NCI-H146 treated with DMSO at 0.1 percent for 48 hours (cell line): ENCODE data around the gene C2CD3.
"Not testable (repeated sequence)": the region's sequence is repeated elsewhere in the genome, so short reads cannot be mapped to it uniquely, and the experiment has no call there.

Source experiments
- DNase-seq: peaks from one replicate; lab custom pipeline; 2025; ENCODE audit not compliant: unreplicated experiment; lab: John Stamatoyannopoulos, UW

Gene C2CD3

DNA sequence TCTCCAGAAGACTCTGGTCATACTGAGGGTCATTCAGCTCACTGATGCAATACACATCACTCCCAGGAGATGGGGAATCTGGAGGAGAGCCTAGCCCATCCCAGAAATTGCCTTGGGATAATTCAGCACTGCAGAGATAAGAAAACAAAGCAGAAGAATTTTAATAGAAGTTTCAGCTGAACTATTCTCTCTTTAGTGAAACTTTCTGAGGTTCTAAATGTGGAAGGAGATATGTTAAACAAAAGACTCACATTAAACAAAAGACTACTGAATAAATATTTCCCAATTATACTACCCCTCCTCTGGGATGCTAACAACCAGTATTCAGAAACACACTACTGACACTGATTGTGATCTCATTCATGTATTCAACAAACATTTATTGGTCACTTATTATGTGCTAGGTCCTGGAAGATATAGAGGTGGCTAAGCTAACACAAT lies 47.8 kb downstream of the C2CD3 start:
- no peak for DNase-seq

DNA sequence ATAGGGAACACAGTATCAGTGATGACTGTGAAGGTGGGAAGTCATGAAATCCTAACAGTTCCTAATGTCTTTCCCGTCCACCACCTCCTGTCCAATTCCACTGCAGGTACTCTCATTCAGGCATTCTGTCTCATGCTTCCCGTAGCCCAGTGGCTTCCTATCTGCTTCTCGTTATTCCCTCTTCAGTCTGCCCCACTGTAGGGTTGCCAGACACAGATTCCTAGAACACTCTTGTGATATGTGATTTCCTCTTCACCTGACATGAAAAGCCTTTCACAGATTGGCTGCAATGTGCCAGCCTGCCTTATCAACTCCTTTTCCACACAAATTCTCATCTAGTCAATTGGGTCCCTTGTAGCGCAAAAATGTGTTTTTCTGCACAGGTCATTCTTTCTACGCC lies 49.0 kb downstream of the C2CD3 start:
- DNase-seq, result no peak

DNA sequence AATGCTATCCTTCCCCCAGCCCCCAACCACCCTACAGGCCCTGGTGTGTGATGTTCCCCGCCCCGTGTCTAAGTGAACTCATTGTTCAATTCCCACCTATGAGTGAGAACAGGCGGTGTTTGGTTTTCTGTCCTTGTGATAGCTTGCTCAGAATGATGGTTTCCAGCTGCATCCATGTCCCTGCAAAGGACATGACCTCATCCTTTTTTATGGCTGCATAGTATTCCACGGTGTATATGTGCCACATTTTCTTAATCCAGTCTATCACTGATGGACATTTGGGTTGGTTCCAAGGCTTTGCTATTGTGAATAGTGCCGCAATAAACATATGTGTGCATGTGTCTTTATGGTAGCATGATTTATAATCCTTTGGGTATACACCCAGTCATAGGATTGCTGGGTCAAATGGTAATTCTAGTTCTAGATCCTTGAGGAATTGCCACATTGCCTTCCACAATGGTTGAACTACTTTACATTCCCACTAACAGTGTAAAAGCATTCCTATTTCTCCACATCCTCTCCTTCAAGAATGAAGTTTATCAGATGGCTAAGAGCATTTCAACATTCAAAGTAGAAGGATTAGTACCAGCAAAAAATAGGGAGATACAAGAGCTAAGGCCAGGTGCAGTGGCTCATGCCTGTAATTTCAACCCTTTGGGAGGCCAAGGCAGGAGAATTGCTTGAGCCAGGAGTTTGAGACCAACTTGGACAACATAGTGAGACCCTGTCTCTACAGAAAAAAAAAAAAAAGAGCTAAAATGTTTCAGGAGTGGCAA lies 50.4 kb downstream of the C2CD3 start:
- not testable (repeated sequence) for DNase-seq

DNA sequence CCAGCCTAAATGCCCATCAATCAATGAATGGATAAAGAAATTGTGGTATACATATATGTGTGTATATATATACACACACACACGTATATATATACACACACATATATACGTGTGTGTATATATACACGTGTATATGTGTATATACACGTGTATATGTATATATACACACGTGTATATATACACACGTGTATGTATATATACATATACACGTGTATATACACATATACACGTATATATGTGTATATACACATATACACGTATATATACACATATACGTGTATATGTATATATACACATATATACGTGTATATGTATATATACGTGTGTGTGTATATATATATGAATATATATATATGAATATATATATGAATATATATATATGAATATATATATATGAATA lies 54.1 kb downstream of the C2CD3 start:
- DNase-seq, result no peak

DNA sequence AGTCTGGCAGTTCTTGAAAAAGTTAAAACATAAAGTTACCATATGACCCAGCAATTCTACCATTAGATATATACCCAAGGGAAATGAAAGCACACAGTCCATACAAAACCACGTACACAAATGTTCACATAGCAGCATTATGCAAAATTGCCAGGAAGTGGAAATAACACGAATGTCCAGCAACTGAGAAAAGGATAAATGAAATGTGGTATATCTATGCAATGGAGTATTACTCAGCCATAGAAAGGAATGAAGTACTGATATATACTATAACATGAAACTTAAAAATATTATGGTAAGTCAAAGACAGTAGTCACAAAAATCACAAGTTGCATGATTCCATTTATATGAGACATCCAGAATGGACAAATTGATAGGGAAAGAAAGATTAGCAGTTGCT lies 57.9 kb downstream of the C2CD3 start:
- no peak for DNase-seq

DNA sequence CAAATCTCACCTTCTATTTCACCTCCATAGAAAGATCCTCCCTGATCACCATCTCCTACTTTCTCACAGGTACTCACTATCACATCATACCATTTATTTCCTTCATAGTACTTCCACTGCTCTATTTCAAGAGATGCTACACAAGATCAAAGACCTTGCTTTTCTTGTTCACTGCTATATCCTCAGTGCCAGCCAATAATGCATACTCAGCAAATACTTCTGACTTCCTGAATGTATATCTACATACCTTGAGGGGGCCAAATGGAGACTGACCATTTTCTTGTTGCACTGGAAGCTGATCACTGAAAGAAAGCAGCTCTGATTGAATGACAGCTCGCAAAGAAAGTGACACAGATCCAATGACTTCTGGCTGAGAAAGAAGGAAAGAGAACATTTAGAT lies 64.7 kb downstream of the C2CD3 start:
- no peak for DNase-seq

DNA sequence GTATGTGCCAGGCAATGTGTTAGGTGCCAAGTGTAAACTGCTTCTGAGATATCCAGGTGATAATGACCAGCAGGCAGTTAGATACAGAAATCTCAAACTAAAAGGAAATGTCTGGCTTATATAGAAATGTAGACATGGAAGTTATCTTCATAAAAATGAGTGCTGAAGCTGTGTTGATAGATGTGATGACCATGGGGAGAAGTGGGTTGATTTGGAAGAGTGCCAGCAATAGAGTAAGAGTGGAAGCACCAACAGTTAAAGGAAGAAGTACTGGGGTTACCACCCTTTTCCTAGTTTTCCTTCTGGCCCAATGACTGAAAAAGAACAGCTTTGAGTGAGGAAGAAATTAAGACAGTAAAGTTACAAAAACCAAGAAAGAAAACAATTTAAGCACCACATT lies 68.5 kb downstream of the C2CD3 start:
- no peak for DNase-seq

DNA sequence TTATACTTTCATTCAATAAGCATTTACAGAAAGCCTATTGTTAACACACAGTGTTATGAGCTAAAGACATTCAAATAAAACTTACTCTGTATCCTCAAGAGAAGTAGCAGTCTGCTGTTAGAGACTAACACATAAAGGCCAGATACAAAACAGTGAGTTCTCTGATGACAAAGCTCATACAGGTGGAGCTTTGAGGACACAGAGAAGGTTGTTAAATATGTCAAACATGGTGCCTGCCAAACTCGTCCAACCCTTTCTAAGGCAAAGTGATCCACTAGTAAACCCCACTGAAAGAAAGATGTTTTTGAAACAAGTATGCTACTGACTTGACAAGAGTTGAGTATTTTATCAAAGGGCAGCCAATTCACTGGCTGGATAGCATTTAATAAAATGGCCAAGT lies 70.1 kb downstream of the C2CD3 start:
- DNase-seq, result no peak

DNA sequence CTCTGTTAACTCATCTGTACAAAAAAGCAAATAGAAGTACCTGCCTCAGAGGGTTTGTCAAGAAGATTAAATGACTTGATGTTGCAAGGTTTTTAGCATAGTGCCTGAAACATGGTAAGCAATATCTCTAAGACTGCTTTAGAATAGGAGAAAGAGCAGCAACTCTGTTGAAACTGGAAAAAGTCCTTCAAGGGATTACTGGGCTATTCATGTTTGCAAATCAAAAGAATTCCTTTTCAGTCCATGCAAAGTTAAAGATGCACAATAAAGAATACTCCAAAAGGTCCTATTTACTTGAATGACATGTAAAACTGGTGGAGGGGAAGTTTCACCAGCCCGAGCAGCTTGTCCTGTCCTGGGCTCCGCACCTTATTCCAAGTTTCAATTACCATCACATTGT lies 70.6 kb downstream of the C2CD3 start:
- no peak for DNase-seq

DNA sequence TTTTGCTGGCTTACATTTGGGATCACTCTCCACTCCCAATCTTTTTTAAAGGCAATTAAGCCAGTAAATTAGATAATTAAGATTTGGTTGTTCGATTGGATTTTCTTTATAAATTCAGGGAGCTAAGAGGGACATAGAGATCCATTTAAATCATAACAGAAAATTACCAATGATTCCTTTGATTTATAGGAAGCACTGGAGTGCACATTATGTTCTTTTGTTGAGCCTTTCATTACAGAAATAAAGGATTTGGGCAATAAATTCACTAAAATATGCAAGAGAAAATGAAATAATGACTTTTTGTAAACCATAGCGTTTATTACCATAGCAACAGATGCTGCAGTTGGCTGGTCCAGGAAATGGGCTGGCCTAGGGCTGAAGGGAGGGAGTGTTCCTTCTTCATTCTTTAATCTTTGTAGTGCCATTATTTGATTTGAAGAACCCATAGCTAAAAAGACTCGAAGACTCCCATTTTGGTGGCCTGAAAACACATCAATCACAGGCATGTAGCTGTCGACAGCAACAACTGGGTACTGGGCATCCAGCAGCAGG lies 73.0 kb downstream of the C2CD3 start:
- no peak for DNase-seq

DNA sequence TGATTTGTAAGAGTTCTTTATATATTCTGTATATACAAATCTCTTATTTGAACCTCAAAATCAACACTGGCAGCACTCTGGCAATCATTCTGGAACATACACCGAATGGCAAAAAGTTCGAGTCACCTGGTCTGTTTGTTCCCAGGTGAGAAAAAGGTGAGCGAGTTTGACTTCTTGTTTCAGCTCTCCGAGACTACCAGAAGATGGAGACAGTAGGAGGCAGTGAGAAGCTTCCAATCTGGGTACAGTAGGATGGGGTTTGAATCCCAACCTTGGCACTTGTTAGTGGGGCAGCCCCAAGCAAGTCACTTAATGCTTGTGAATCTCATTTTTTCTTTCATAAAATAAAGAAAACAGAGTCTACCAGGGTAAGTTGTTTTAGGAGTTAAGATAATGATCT lies 76.4 kb downstream of the C2CD3 start:
- no peak for DNase-seq

DNA sequence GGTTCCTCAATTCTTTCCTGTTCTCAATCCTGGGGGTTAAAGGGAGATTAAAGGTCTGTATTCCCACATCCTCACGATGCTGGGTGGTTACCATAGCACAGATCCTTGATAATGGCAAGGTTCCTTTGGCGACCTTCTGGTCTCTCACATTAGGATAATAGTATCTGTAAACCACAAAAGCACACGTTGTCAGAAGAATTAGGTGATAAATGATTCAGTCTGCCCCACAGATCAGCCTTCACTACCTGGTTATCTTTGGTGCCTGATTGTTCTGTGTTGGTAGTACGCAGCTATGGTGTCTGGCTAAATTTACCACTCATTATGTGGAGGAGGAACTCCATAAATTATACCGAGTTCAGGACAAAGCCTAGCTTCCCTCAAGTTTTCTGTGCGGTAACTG lies 78.4 kb downstream of the C2CD3 start:
- no peak for DNase-seq

DNA sequence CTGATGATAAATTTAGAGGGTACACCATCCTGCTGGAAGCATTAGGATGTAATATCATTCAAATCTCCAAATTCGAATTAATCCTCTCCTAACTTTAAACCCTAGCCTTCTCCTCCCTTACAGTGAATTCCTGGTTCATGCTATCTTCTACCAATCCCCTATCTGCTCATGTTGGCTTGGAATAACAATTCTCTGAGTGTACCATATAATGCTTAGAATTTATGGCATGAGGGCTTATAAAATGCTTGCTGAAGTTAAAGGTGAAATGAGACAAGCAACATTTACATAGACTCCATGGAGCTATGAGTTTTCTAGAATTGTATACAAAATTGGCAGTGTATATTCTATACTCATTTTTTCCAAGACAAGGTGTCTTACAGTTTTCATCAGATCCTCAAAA lies 79.3 kb downstream of the C2CD3 start:
- DNase-seq, result no peak

DNA sequence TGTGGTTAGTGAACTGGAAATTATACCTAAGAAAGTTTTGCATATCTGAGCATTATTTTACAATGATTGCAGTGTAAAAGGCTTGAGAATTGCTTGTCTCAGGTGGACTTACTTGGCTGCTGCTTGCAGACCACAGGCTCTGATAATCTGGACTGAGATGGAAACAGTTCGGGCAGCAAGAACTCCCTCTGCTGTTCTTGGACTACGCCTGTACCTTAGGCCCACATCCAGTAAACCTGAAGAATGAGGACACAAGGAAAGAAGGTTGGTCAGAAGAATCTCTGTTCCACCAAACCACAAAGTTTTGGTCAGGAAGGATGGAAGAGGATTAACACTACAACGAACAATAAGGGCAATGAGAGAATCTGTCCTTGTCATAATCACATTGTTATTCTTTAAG lies 80.1 kb downstream of the C2CD3 start:
- DNase-seq, result no peak

DNA sequence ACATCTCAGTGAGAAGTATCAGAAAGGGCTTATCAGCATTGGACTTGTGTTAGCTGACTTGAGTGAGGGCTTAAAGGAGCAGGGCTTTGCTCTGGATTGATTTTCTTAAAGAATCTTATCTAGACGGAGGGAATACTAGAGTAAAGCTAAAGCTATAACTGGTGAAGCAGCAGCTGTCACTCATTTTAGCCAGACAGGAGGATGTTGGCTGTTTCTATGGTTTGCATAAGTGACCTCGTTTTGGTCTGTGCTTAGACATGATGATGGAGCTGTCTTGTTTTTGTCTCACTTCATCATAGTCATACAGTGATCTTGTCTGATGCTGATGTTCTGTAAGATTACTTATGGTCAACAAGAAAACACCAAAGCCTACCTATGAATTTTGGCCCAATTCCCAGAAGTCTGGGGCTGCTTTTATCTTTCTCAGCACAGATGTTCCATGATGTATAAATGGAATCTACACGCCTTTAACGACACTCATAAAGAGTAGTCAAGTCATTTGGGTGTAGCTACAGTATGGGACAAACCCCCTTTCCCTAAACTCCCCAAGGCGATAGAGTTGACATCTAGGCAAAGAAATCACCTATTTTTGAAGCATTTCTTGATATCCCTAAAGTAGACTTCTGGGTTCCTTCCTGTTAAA lies 84.4 kb downstream of the C2CD3 start:
- DNase-seq, result no peak

DNA sequence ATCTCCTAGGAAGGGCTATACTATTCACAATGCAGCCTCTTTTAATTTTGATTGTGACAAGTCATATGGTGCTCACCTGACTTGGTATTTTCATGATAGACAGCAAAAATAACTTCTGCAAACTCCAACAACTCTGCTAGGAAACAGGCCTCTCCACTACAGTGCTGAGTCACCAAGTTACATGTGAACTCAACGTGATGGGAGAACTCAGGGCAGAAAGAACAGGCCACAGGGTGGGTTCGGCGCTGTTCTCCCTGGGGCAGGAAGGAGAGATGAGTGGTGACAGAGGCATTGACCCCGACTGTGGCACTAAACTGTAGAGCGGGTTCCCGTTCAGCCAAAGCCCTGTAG lies 85.3 kb downstream of the C2CD3 start:
- no peak for DNase-seq

DNA sequence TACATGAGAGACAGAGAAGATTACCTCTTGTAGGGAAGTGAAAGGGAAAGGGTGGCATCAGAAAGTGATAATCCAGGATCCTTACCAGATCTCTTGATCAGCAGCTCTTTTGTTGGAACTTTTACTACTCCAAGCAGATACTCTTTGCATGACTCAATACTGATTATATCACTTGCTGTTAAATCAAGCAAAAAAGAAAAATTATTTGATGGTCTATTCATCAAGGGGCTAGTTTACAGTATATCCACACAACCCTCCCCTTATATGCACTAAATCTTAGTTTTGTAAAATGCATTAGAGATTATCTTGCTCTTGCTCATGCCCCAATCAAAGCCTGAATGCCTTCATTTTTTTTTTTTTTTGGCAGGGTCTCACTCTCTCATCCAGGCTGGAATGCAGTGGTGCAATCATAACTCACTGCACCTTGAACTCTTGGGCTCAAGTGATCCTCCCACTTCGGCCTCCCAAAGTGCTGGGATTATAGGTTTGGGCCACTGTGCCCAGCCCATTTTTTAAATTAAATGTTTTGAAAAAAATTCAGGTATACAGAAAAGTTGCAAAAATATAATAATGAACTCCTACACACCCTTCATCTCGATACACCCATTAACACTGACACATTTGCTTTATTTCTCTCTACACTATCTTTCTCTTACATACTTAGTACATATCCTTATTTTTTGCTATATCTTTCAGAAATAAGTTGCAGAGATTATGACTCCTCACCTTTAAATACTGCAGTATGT lies 85.8 kb downstream of the C2CD3 start:
- DNase-seq, result no peak

DNA sequence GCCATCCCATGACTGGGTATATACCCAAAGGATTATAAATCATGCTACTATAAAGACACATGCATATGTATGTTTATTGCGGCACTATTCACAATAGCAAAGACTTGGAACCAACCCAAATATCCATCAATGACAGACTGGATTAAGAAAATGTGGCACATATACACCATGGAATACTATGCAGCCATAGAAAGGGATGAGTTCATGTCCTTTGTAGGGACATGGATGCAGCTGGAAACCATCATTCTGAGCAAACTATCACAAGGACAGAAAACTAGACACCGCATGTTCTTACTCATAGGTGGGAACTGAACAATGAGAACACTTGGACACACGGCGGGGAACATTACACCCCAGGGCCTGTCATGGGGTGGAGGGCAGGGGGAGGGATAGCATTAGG lies 86.9 kb downstream of the C2CD3 start:
- not testable (repeated sequence) for DNase-seq

DNA sequence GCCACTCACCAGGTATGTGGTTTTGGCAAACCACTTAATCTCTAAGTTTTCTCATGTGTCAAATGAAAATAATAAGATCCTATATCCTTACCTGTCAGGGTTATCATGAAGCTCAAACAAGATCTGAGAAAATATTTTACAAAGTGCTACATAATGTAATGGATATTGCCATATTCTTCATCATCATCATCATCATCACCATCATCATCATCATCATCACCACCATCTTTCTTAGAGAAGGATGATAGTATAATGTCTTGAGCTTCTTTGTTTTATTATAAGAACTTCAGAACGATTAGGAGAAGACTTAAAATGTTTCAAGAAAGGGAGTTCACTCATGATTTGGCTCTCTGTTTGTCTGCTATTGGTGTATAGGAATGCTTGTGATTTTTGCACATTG lies 89.4 kb downstream of the C2CD3 start:
- no peak for DNase-seq

DNA sequence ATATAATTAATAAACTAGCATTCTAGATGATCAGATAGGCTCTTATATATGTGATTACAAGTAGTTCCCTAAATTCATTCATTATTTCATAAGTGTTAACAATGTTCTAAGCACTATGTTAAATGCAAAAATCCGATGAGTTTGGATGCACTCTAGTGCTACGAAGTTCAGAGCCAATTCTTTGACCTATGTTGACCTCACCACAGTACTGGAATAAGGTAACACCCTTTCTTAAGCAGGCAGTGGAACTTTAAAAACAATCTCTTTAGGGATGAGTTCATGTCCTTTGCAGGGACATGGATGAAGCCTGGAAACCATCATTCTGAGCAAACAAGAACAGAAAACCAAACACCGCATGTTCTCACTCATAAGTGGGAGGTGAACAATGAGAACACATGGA lies 93.6 kb downstream of the C2CD3 start:
- DNase-seq, result no peak

DNA sequence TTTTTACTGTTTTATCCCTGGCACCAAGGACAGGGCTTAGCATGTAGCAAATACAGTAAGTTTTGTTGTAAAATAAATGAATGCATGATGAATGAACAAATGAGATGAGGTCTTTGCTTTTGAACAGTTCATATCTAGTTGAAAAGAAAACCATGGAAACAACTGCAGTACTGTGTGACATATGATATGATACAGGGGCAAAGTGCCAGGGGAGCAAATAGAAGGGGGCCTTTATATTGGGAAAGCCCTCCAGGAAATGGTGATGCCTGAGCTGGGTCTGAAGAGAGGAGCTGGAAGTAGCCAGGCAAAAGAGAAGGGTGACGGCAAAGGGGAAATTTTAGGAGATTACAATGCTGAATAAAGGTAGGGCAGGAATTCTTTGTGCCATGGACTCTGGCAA lies 98.1 kb downstream of the C2CD3 start:
- peak; percentile 50 for DNase-seq

DNA sequence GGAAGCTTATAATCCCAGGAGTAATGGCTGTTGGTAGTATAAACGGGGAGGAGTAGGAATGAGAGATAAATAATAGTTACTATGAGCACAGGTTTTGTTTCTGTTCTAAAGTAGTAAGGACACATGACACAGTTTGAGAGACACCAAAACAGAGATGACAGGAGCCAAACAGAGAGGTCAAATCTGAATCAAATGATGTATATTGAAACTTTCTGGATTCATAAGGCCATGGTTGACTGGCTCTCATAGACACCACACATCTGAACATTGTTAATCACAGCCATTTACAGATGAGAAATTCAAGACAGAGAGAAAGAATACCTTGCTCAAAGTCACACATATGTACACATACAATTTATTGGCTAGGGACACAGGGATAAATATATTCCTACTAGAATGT lies 98.5 kb downstream of the C2CD3 start:
- DNase-seq, result no peak
